Neuronal stem cell (in vitro differentiated cells): Measurements from ENCODE around the gene FAM228B.

Source experiments
- DNase-seq: peaks from one replicate; pipeline ENCODE4 v3.0.0-alpha.2; 2013; ENCODE audit warnings: low spot score
- H2AFZ ChIP-seq: one replicate; pipeline ENCODE4 v1.6.1; 2013; ENCODE audit warnings: mild to moderate bottlenecking, low read length, inconsistent platforms
- H2AK5ac ChIP-seq: 2 replicates; pipeline ENCODE4 v1.6.1; 2013; ENCODE audit warnings: low read depth, mild to moderate bottlenecking, inconsistent platforms, low read length, moderate library complexity, mixed read lengths
- H2BK120ac ChIP-seq: 2 replicates; pipeline ENCODE4 v1.6.1; 2013; ENCODE audit warnings: low read depth, mild to moderate bottlenecking, inconsistent platforms, low read length, moderate library complexity, mixed read lengths
- H2BK12ac ChIP-seq: one replicate; pipeline ENCODE4 v1.6.1; 2013; ENCODE audit warnings: low read length, inconsistent platforms
- H2BK15ac ChIP-seq: 2 replicates; pipeline ENCODE4 v1.6.1; 2013; ENCODE audit warnings: mild to moderate bottlenecking, low read length, inconsistent platforms, mixed read lengths
- H2BK5ac ChIP-seq: one replicate; pipeline ENCODE4 v1.6.1; 2013; ENCODE audit warnings: inconsistent platforms, mild to moderate bottlenecking, low read length, moderate library complexity
- H3K14ac ChIP-seq: one replicate; pipeline ENCODE4 v1.6.1; 2013; ENCODE audit warnings: low read length, inconsistent platforms
- H3K18ac ChIP-seq: 2 replicates; pipeline ENCODE4 v1.6.1; 2013; ENCODE audit warnings: low read length, inconsistent platforms
- H3K23ac ChIP-seq: 2 replicates; pipeline ENCODE4 v1.6.1; 2013; ENCODE audit warnings: low read depth, mild to moderate bottlenecking, mixed read lengths, low read length, inconsistent platforms; ENCODE audit not compliant: poor library complexity
- H3K27ac ChIP-seq: replicated peaks from 3 replicates; pipeline ENCODE4 v1.5.1; 2013; ENCODE audit warnings: low read length, inconsistent platforms
- H3K27me3 ChIP-seq, 3 experiments: 2 replicates each; pipeline ENCODE4 v1.6.1; 2013; ENCODE audit warnings: low read length in 3 of 3, mild to moderate bottlenecking in 2 of 3, inconsistent platforms in 1 of 3, low read depth in 1 of 3, mixed read lengths in 1 of 3, moderate library complexity in 1 of 3; ENCODE audit not compliant: control insufficient read depth in 3 of 3, insufficient read depth in 3 of 3
- H3K36me3 ChIP-seq, 2 donors: replicated peaks in 1 of 2; 2 replicates each; pipeline ENCODE4 v1.6.1; 2013; ENCODE audit warnings: low read length in 2 of 2; ENCODE audit not compliant: control insufficient read depth in 2 of 2, insufficient read depth in 2 of 2
- H3K4ac ChIP-seq: 2 replicates; pipeline ENCODE4 v1.6.1; 2013; ENCODE audit warnings: inconsistent platforms, mild to moderate bottlenecking, low read length, moderate library complexity
- H3K4me1 ChIP-seq, 2 donors: 1 replicate in 1 of 2; 2 replicates in 1 of 2; pipeline ENCODE4 v1.6.1; 2013; ENCODE audit warnings: low read length in 2 of 2, low read depth in 1 of 2; ENCODE audit not compliant: control insufficient read depth in 2 of 2, insufficient read depth in 1 of 2
- H3K4me2 ChIP-seq: one replicate; pipeline ENCODE4 v1.6.1; 2013; ENCODE audit warnings: mild to moderate bottlenecking, low read length, inconsistent platforms; ENCODE audit not compliant: insufficient read depth, poor library complexity, severe bottlenecking
- H3K4me3 ChIP-seq, 2 donors: 2 replicates each; pipeline ENCODE4 v1.5.1; 2013; ENCODE audit warnings: low read length in 2 of 2, mild to moderate bottlenecking in 2 of 2, inconsistent platforms in 1 of 2, moderate library complexity in 1 of 2
- H3K79me1 ChIP-seq: one replicate; pipeline ENCODE4 v1.6.1; 2013; ENCODE audit warnings: low read depth, mild to moderate bottlenecking, inconsistent platforms, low read length, moderate library complexity
- H3K9ac ChIP-seq: one replicate; pipeline ENCODE4 v1.6.1; 2013; ENCODE audit warnings: mild to moderate bottlenecking, low read depth, low read length, inconsistent platforms; ENCODE audit not compliant: poor library complexity
- H3K9me3 ChIP-seq, 2 donors: replicated peaks in 1 of 2; 2 replicates each; pipeline versions ENCODE3 to v1.6.1; 2013; ENCODE audit warnings: low read length in 2 of 2, mild to moderate bottlenecking in 2 of 2, inconsistent platforms in 1 of 2, low read depth in 1 of 2, mixed read lengths in 1 of 2, moderate library complexity in 1 of 2; ENCODE audit not compliant: control insufficient read depth in 2 of 2, insufficient read depth in 1 of 2
- H4K8ac ChIP-seq: one replicate; pipeline ENCODE4 v1.6.1; 2013; ENCODE audit warnings: low read depth, mild to moderate bottlenecking, inconsistent platforms, low read length, moderate library complexity
- H4K91ac ChIP-seq: one replicate; pipeline ENCODE4 v1.6.1; 2013; ENCODE audit warnings: low read length, low read depth, mild to moderate bottlenecking, inconsistent platforms; ENCODE audit not compliant: poor library complexity
- WGBS, 2 donors: extraction: QIAGEN DNeasy Blood & Tissue Kit; methylation state at CpG; one replicate each; pipeline ENCODE4 v1.1.7; 2013; ENCODE audit warnings: missing lambda C conversion rate in 2 of 2, mixed read lengths in 1 of 2; ENCODE audit not compliant: insufficient read length in 2 of 2, insufficient replicate concordance in 1 of 2; ENCODE audit errors: extremely low coverage in 2 of 2; 5-methylcytosine and 5-hydroxymethylcytosine counted together

FAM228B gene

GRCh38 chr2:24084386-24085199 is 38.7 kb upstream of the FAM228B start, which contains the start of gene TP53I3:
Gene TP53I3 (minus strand): TSS chr2:24084834. CDS start chr2:24084326, 508 bp downstream.
- Histone ChIP-seq H2AK5ac (no peak within 1 kb of the TSS), H4K91ac (peak within 1 kb of the TSS; percentile 16), H3K18ac (peak within 1 kb of the TSS; percentile 99), H3K4me2 (peak within 1 kb of the TSS; percentile 98), H2BK12ac (peak within 1 kb of the TSS; percentile 69), H4K8ac (peak within 1 kb of the TSS; percentile 87), H2BK120ac (no peak within 1 kb of the TSS), H2BK15ac (peak within 1 kb of the TSS; percentile 84), H3K27ac (peak within 1 kb of the TSS; percentile 98), H3K9me3 (no peaks in the 10 kb centered on the region), H2AFZ (peak within 1 kb of the TSS; percentile 94), H3K27me3 (no peaks in the 10 kb centered on the region), H3K23ac (peak within 1 kb of the TSS; percentile 60), H2BK5ac (peak within 1 kb of the TSS; percentile 94), H3K79me1 (no peaks in the 10 kb centered on the region), H3K9ac (peak within 1 kb of the TSS; percentile 92), H3K4me1 (peaks cover 0 to 8% of the 10 kb centered on the region in 2 donors), H3K4me3 (peak within 1 kb of the TSS; percentile 63 to 92), H3K4ac (no peak within 1 kb of the TSS), H3K14ac (peak within 1 kb of the TSS; percentile 77), H3K36me3 (peaks cover 15 to 29% of the 10 kb centered on the region in 2 donors)
- no CpG with 5 or more reads among the region's 44 CpGs for WGBS, 2 donors
- DNase-seq: peak; percentile 94

GRCh38 chr2:24085200-24085489 is 38.1 kb upstream of the FAM228B start:
- peak overlapping the region; percentile 63 to 92 for H3K4me3 ChIP-seq
- H3K4me2 ChIP-seq: peak overlapping the region; percentile 98
- H3K9ac ChIP-seq: peak overlapping the region; percentile 46
- H4K91ac ChIP-seq: no peak overlapping the region
- no peak for DNase-seq
- peaks cover 15 to 24% of the 10 kb centered on the region in 2 donors for H3K36me3 ChIP-seq
- no peak overlapping the region for H2BK12ac ChIP-seq
- peak overlapping the region; percentile 98 for H3K27ac ChIP-seq
- peak overlapping the region; percentile 94 for H2AFZ ChIP-seq
- no peak overlapping the region for H3K4ac ChIP-seq
- H3K18ac ChIP-seq: peak overlapping the region; percentile 80
- H3K27me3 ChIP-seq: no peaks in the 10 kb centered on the region
- H3K14ac ChIP-seq: no peak overlapping the region
- H3K4me1 ChIP-seq: peaks cover 0 to 8% of the 10 kb centered on the region in 2 donors
- H3K79me1 ChIP-seq: no peaks in the 10 kb centered on the region
- H2BK15ac ChIP-seq: no peak overlapping the region
- H2BK5ac ChIP-seq: no peak overlapping the region
- no peak overlapping the region for H2BK120ac ChIP-seq
- no peak overlapping the region for H2AK5ac ChIP-seq
- no peaks in the 10 kb centered on the region for H3K9me3 ChIP-seq
- WGBS, 2 donors: no CpG with 5 or more reads among the region's 11 CpGs
- no peak overlapping the region for H3K23ac ChIP-seq
- H4K8ac ChIP-seq: no peak overlapping the region

GRCh38 chr2:24086241-24086640 is 37.0 kb upstream of the FAM228B start:
- Histone ChIP-seq H4K91ac (no peak overlapping the region), H2AFZ (no peak overlapping the region), H4K8ac (no peak overlapping the region), H2BK5ac (no peak overlapping the region), H3K36me3 (peaks cover 10 to 16% of the 10 kb centered on the region in 2 donors), H3K27ac (no peak overlapping the region), H2AK5ac (no peak overlapping the region), H3K79me1 (no peaks in the 10 kb centered on the region), H3K4ac (no peak overlapping the region), H3K9ac (no peak overlapping the region), H3K14ac (no peak overlapping the region), H3K9me3 (no peaks in the 10 kb centered on the region), H2BK15ac (no peak overlapping the region), H3K4me3 (no peak overlapping the region), H3K4me1 (peaks cover 0 to 8% of the 10 kb centered on the region in 2 donors), H3K23ac (no peak overlapping the region), H3K27me3 (no peaks in the 10 kb centered on the region), H2BK120ac (no peak overlapping the region), H3K4me2 (no peak overlapping the region), H2BK12ac (no peak overlapping the region), H3K18ac (no peak overlapping the region)
- DNase-seq: no peak
- WGBS, 2 donors: no CpG with 5 or more reads among the region's 1 CpG

GRCh38 chr2:24087032-24087431 is 36.2 kb upstream of the FAM228B start:
- Histone ChIP-seq H2BK12ac (no peak overlapping the region), H2BK15ac (no peak overlapping the region), H2AFZ (no peak overlapping the region), H3K4me3 (no peak overlapping the region), H3K9ac (no peak overlapping the region), H3K4ac (no peak overlapping the region), H4K8ac (no peak overlapping the region), H3K18ac (no peak overlapping the region), H3K4me1 (peaks cover 0 to 8% of the 10 kb centered on the region in 2 donors), H3K14ac (no peak overlapping the region), H3K9me3 (no peaks in the 10 kb centered on the region), H2BK120ac (no peak overlapping the region), H3K36me3 (peaks cover 8 to 14% of the 10 kb centered on the region in 2 donors), H3K27ac (no peak overlapping the region), H4K91ac (no peak overlapping the region), H2BK5ac (no peak overlapping the region), H3K4me2 (no peak overlapping the region), H3K23ac (no peak overlapping the region), H3K79me1 (no peaks in the 10 kb centered on the region), H3K27me3 (no peaks in the 10 kb centered on the region), H2AK5ac (no peak overlapping the region)
- WGBS, 2 donors: no CpG with 5 or more reads among the region's 3 CpGs
- DNase-seq: no peak
